K562 (cell line): Measurements from ENCODE around the gene ZNF165. TPM values are rescaled to one million over a fixed set of nuclear protein-coding genes. Genes with fewer than 3 reads are reported as not detected.

Experiments used
- ATAC-seq: fragments of 200-7000 bp; cut with Tn5 transposase; 3 replicates; pipeline ENCODE4 v1.9.1; 2020; ENCODE audit warnings: moderate library complexity
- BruUV-seq: library from RNA; stranded (reverse); fragments of 400-500 nt; replicated peaks from 2 replicates; lab custom pipeline; 2021; lab: Mats Ljungman, UMichigan
- CTCF ChIA-PET: fragments of 300-600 bp; formaldehyde crosslinking; extraction: SDS; loops from one replicate; lab custom pipeline; 2021; ENCODE audit warnings: low intra/inter-chr PET ratio; lab: Yijun Ruan, JAX
- POLR2A ChIA-PET: fragments of 300-600, 350-650 bp; sonication (Branson Sonifier 250); formaldehyde crosslinking; extraction: SDS; loops from one replicate; lab custom pipeline; 2021; ENCODE audit warnings: antibody characterized with exemption, inconsistent platforms; lab: Yijun Ruan, JAX
- DNase-seq, 4 experiments: peaks; one replicate each; pipeline versions ENCODE4 v3.0.0 to v3.0.0-alpha.2; 2011 to 2018; ENCODE audit warnings: low spot score in 3 of 4, mixed read lengths in 3 of 4; ENCODE audit errors: extremely low read depth in 1 of 4
- FAIRE-seq: peaks from 2 replicates; lab custom pipeline; 2011; peaks lifted over from hg19 to GRCh38; lab: Jason Lieb, UNC
- H2AFZ ChIP-seq: 2 replicates; pipeline ENCODE4 v1.6.0; 2011; ENCODE audit warnings: low read depth, low read length, control low read depth, inconsistent platforms
- H3K27ac ChIP-seq: fragments of 200-600 bp; 3 replicates; pipeline ENCODE4 v1.8.0; 2011; ENCODE audit warnings: low read depth, mild to moderate bottlenecking, control low read depth, inconsistent platforms, low read length, moderate library complexity, mixed read lengths; ENCODE audit errors: extremely low read depth
- H3K27me3 ChIP-seq, 2 experiments: fragments of 300-600 bp in 1 of 2; 2 replicates in 1 of 2; 3 replicates in 1 of 2; pipeline versions ENCODE4 v1.6.0 to v1.8.0; 2011; ENCODE audit warnings: inconsistent platforms in 2 of 2, low read length in 2 of 2, mild to moderate bottlenecking in 1 of 2, mixed read lengths in 1 of 2, moderate library complexity in 1 of 2; ENCODE audit not compliant: control insufficient read depth in 2 of 2, insufficient read depth in 2 of 2
- H3K36me3 ChIP-seq: fragments of 300-600 bp; 3 replicates; pipeline ENCODE4 v1.8.0; 2011; ENCODE audit warnings: mild to moderate bottlenecking, low read length, inconsistent platforms; ENCODE audit not compliant: control insufficient read depth, insufficient read depth
- H3K4me1 ChIP-seq, 2 experiments: fragments of 200-600 bp in 1 of 2; replicated peaks in 1 of 2; 2 replicates in 1 of 2; 3 replicates in 1 of 2; pipeline versions ENCODE4 v1.5.1 to v1.8.0; 2011; ENCODE audit warnings: inconsistent platforms in 2 of 2, low read length in 2 of 2, mild to moderate bottlenecking in 1 of 2, mixed read lengths in 1 of 2, moderate library complexity in 1 of 2; ENCODE audit not compliant: control insufficient read depth in 2 of 2, insufficient read depth in 2 of 2
- H3K4me2 ChIP-seq: 2 replicates; pipeline ENCODE4 v1.6.1; 2011; ENCODE audit warnings: low read length, control low read depth, inconsistent platforms, mixed read lengths; ENCODE audit not compliant: insufficient read depth
- H3K4me3 ChIP-seq: fragments of 200-600 bp; sonication (generic), shearing (Covaris generic); 2 replicates; pipeline ENCODE4 v1.5.1; 2016; ENCODE audit warnings: control low read depth, inconsistent platforms
- H3K79me2 ChIP-seq: fragments of 200-600 bp; 3 replicates; pipeline ENCODE4 v1.8.0; 2011; ENCODE audit warnings: low read length, inconsistent platforms; ENCODE audit not compliant: control insufficient read depth, insufficient read depth
- H3K9ac ChIP-seq, 2 experiments: 2 replicates each; pipeline versions ENCODE4 v1.6.0 to v1.6.1; 2011; ENCODE audit warnings: low read depth in 2 of 2, low read length in 2 of 2, control low read depth in 1 of 2, inconsistent platforms in 1 of 2, mild to moderate bottlenecking in 1 of 2, mixed read lengths in 1 of 2; ENCODE audit not compliant: insufficient read depth in 1 of 2
- H3K9me1 ChIP-seq: one replicate; pipeline ENCODE4 v1.6.0; 2011; ENCODE audit warnings: inconsistent platforms, mild to moderate bottlenecking, low read length, moderate library complexity; ENCODE audit not compliant: control insufficient read depth, insufficient read depth
- H3K9me3 ChIP-seq: replicated peaks from 2 replicates; pipeline ENCODE4 v1.5.1; 2011; ENCODE audit warnings: low read depth, low read length, inconsistent platforms; ENCODE audit not compliant: control insufficient read depth, insufficient read depth
- H4K20me1 ChIP-seq: replicated peaks from 2 replicates; pipeline ENCODE4 v1.6.1; 2011; ENCODE audit warnings: low read length, inconsistent platforms, mixed read lengths; ENCODE audit not compliant: control insufficient read depth, insufficient read depth
- CBX2 ChIP-seq: fragments of 200-600 bp; sonication (generic); IDR thresholded peaks from one replicate; pipeline ENCODE4 v1.6.1; 2012; ENCODE audit warnings: mild to moderate bottlenecking, low read length, inconsistent platforms; ENCODE audit not compliant: insufficient read depth, poor library complexity, severe bottlenecking
- PRDM10 ChIP-seq: fragments of 450-650 bp; IDR thresholded peaks from 2 replicates; pipeline ENCODE4 v1.6.1; 2018; ENCODE audit not compliant: partially characterized antibody
- THRB ChIP-seq: fragments of 450-650 bp; formaldehyde crosslinking; conservative IDR thresholded peaks from 2 replicates; pipeline ENCODE4 v1.4.0; 2022; ENCODE audit warnings: mild to moderate bottlenecking, missing genetic modification characterization
- ZFP1 ChIP-seq: fragments of 450-650 bp; formaldehyde crosslinking; IDR thresholded peaks from 2 replicates; pipeline ENCODE4 v1.4.0; 2020; ENCODE audit warnings: mild to moderate bottlenecking, mixed read lengths
- ZMIZ1 ChIP-seq, 2 experiments: fragments of 150-350 bp in 1 of 2; IDR thresholded peaks; 2 replicates each; pipeline ENCODE4 v1.6.1; 2012 to 2016; ENCODE audit warnings: low read depth in 2 of 2, low read length in 2 of 2, mild to moderate bottlenecking in 1 of 2, moderate library complexity in 1 of 2
- ZNF280B ChIP-seq: fragments of 250-450 bp; sonication (Bioruptor Pico); IDR thresholded peaks from 2 replicates; pipeline ENCODE4 v1.5.1; 2021; ENCODE audit warnings: mild to moderate bottlenecking
- ZNF347 ChIP-seq: fragments of 450-650 bp; formaldehyde crosslinking; IDR thresholded peaks from 2 replicates; pipeline ENCODE4 v1.4.0; 2020; ENCODE audit warnings: low read depth, mild to moderate bottlenecking, moderate library complexity
- WGBS: fragments of 100-300 bp; shearing (Covaris generic); methylation state at CpG from one replicate; pipeline ENCODE4 v1.1.6; 2016; ENCODE audit warnings: low coverage, mixed read lengths; ENCODE audit not compliant: insufficient coverage; ENCODE audit errors: missing lambda C conversion rate; 5-methylcytosine and 5-hydroxymethylcytosine counted together
- in situ Hi-C: fragments of 300-500 bp; cut with MboI; formaldehyde crosslinking; loops from 4 replicates; pipeline ENCODE4 v1.15.0; 2018; ENCODE audit warnings: inconsistent platforms, mixed read lengths
- intact Hi-C: fragments of 100-400 bp; cut with micrococcal nuclease; formaldehyde crosslinking; loops from 2 replicates; pipeline ENCODE4 v1.14.2; 2022
- polyA plus RNA-seq, 8 experiments: library from polyadenylated mRNA; depleted of rRNA in 4 of 8; stranded (reverse) in 5 of 8; unstranded in 3 of 8; fragments of >200 nt; fragmentation: Nextera tagmentation in 2 of 8; fragmentation: Illumina TruSeq in 1 of 8; extraction: Ambion mirVana in 2 of 8; extraction: Trizol in 1 of 8; gene quantifications; 2 replicates each; pipeline versions ENCODE4 v1.2.1 to v1.2.3, GENCODE V29; 2011 to 2014; ENCODE audit warnings: inconsistent platforms in 1 of 8, missing spikeins in 1 of 8
- total RNA-seq, 7 experiments: library from RNA; depleted of rRNA in 6 of 7; stranded (reverse); fragments of >200 nt in 6 of 7; fragmentation: Illumina TruSeq in 2 of 7; extraction: Trizol in 2 of 7; gene quantifications; 2 replicates each; pipeline versions ENCODE4 v1.2.1 to v1.2.3, GENCODE V29; 2011 to 2021; ENCODE audit warnings: low replicate concordance in 1 of 7
- TF ChIP-seq, protein P1 (sequence below): sonication (generic); formaldehyde crosslinking; IDR thresholded peaks from 2 replicates; pipeline ENCODE4 v1.8.0; 2022; ENCODE audit warnings: mild to moderate bottlenecking, missing genetic modification reagents

The ZNF165 gene
- total and polyA plus RNA-seq, 9 of the 15 experiments (the other 6 are each of a cell fraction or from before 2014, with no cell fraction given) = 0.82 to 3.6 (median 1.2) TPM

- peaks cover 10% of the 10 kb centered on the region; the same call in 2 of the 3 replicates for H3K79me2 ChIP-seq
- POLR2A ChIA-PET = interaction anchor here (1.4 kb wide), 1 partner anchor 256 kb away, joined by 3 read pairs; no protein-coding TSS in a partner anchor
- peak overlapping the region; percentile 94 for H3K27ac ChIP-seq
- H3K27me3 ChIP-seq = no peaks in the 10 kb centered on the region
- H3K4me2 ChIP-seq = peak overlapping the region; percentile 100
- in situ Hi-C loops (no loop called here), intact Hi-C loops (loop anchor here (2.0 to 5.0 kb wide), 3 partner anchors 23 to 406 kb away; no protein-coding TSS in a partner anchor)
- ATAC-seq (peak; percentile 2; the same call in 1 of the 3 replicates), DNase-seq (peak in 1 of 4 experiments; percentile 32), FAIRE-seq (no peak)
- CTCF ChIA-PET = no interaction called here
- H3K4me3 ChIP-seq = peak overlapping the region; percentile 96
- H3K9me3 ChIP-seq = no peaks in the 10 kb centered on the region
- no peaks in the 10 kb centered on the region for H4K20me1 ChIP-seq
- peak overlapping the region; percentile 100 for H2AFZ ChIP-seq
- 5% methylated on average over 4 of the region's 4 CpGs for WGBS
- no TSS peak for BruUV-seq
- H3K9me1 ChIP-seq = no peaks in the 10 kb centered on the region
- no peaks in the 10 kb centered on the region; the same call in 2 of the 3 replicates for H3K36me3 ChIP-seq
- H3K4me1 ChIP-seq = peaks cover 0 to 2% of the 10 kb centered on the region in 2 experiments; a peak in 4 of 5 replicates
- peak overlapping the region; percentile 94 to 95 for H3K9ac ChIP-seq
- no peak for TF ChIP-seq ZMIZ1 (IDR thresholded peaks at IDR 0.05; ENCODE audit: low read depth in 2 of 2, low read length in 2 of 2)
- TF ChIP-seq THRB (CRISPR knock-in tag) = no peak
- no peak for TF ChIP-seq ZFP1
- TF ChIP-seq ZNF347 (CRISPR knock-in tag) = no peak
- no peak for TF ChIP-seq CBX2
- TF ChIP-seq ZNF280B (CRISPR knock-in tag) = no peak
- TF ChIP-seq, protein P1, sequence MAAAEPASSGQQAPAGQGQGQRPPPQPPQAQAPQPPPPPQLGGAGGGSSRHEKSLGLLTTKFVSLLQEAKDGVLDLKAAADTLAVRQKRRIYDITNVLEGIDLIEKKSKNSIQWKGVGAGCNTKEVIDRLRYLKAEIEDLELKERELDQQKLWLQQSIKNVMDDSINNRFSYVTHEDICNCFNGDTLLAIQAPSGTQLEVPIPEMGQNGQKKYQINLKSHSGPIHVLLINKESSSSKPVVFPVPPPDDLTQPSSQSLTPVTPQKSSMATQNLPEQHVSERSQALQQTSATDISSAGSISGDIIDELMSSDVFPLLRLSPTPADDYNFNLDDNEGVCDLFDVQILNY (CRISPR knock-in tag) = 0 out of 2 replicates have a peak, but pooled peaks have one; percentile 13
- TF ChIP-seq PRDM10 = peak; percentile 23
These were observed 1.1 kb downstream of the ZNF165 start for GRCh38 chr6:28081486-28081751.
